Stimulated activated CD4-positive, alpha-beta T cell treated with anti-CD3 and anti-CD28 coated beads, Interleukin-12 subunit alpha, Interleukin-12 subunit beta, amount 100 ng/mL, for 48 hours (primary cell): ENCODE measurements around the gene ATAD3B.

Experiments
- DNase-seq, 3 donors: peaks; one replicate each; pipeline ENCODE4 v3.0.0-alpha.2; 2020; ENCODE audit warnings: low read depth in 2 of 3, low spot score in 1 of 3

Gene ATAD3B

GRCh38 chr1:1543706-1544099 is 72.1 kb downstream of the ATAD3B start:
- no peak for DNase-seq

- no peak for DNase-seq
Measured at GRCh38 chr1:1544544-1544943, 73.0 kb downstream of the ATAD3B start.
